Measurements from ENCODE around the gene ZNF622. TPM values are rescaled to one million over a fixed set of nuclear protein-coding genes. Genes with fewer than 3 reads are reported as not detected.

ZNF622 gene
- total RNA-seq, 1 experiment from 2014 or later = 54.4 TPM

GRCh38 chr5:16430349-16431089 is 35.1 kb downstream of the ZNF622 start:
- Histone ChIP-seq H3K4me2 (no peak overlapping the region), H3K9me3 (ENCODE audit: insufficient read depth, low read depth) (no peaks in the 10 kb centered on the region), H3K27ac (no peak overlapping the region), H3K36me3 (ENCODE audit: low read depth) (no peaks in the 10 kb centered on the region), H3K27me3 (ENCODE audit: insufficient read depth, low read depth) (peaks cover 91% of the 10 kb centered on the region), H3F3A (ENCODE audit: insufficient read depth, low read depth) (no peaks in the 10 kb centered on the region), H2AFZ (no peak overlapping the region), H3K4me3 (no peak overlapping the region), H3K9me2 (ENCODE audit: insufficient read depth) (no peaks in the 10 kb centered on the region), H4K20me1 (ENCODE audit: insufficient read depth) (no peaks in the 10 kb centered on the region), H3K4me1 (replicated peaks; ENCODE audit: insufficient read depth) (no peaks in the 10 kb centered on the region), H3K79me2 (ENCODE audit: low read depth) (no peaks in the 10 kb centered on the region)
- TF ChIP-seq CTCF (conservative IDR thresholded peaks at IDR 0.05) (no peak), EZH2 (IDR thresholded peaks at IDR 0.05; ENCODE audit: low read depth) (no peak)
- no TSS peak for BruUV-seq (replicated peaks)
- ChIA-PET POLR2A (ENCODE audit: unreplicated experiment) (no interaction called here), CTCF (no interaction called here)
- intact Hi-C loops (cut with micrococcal nuclease; ENCODE audit: unreplicated experiment) = no loop called here
- DNase-seq = no peak

DNA sequence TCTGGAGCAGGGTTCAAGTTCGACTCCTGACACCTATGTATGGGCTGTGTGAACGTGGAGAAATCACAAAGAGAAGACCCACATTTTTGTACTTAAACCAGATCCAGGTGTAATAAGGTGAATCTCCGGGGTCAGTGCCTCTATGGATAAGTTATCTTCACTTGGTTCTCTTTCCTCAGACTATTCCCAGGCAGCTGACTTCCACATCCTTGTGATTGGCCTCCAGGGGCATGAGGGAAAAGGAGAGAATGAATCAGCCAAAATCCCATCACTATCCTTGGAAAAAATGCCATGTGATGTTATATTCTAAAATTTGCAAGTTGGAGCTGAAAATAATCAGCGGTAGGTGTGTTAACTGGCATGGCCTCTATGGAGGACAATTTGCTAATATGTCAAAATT is 37.2 kb downstream of the ZNF622 start:
- POLR2A ChIA-PET (ENCODE audit: unreplicated experiment) = no interaction called here
- H2AFZ ChIP-seq = no peak overlapping the region

GRCh38 chr5:16427587-16427986 is 38.0 kb downstream of the ZNF622 start:
- no peaks in the 10 kb centered on the region for H3K4me1 ChIP-seq (replicated peaks; ENCODE audit: insufficient read depth)
- H3K9me2 ChIP-seq (ENCODE audit: insufficient read depth) = no peaks in the 10 kb centered on the region
- H3F3A ChIP-seq (ENCODE audit: insufficient read depth, low read depth) = no peaks in the 10 kb centered on the region
- no peak for TF ChIP-seq CTCF (conservative IDR thresholded peaks at IDR 0.05)
- no peak for TF ChIP-seq EZH2 (IDR thresholded peaks at IDR 0.05; ENCODE audit: low read depth)
- intact Hi-C loops (cut with micrococcal nuclease; ENCODE audit: unreplicated experiment) = no loop called here
- no peak overlapping the region for H3K27ac ChIP-seq
- ChIA-PET POLR2A (ENCODE audit: unreplicated experiment) (no interaction called here), CTCF (no interaction called here)
- no peak overlapping the region for H3K4me2 ChIP-seq
- H3K4me3 ChIP-seq = no peak overlapping the region
- H4K20me1 ChIP-seq (ENCODE audit: insufficient read depth) = no peaks in the 10 kb centered on the region
- H3K9me3 ChIP-seq (ENCODE audit: insufficient read depth, low read depth) = no peaks in the 10 kb centered on the region
- no peak for DNase-seq
- BruUV-seq (replicated peaks) = no TSS peak
- H2AFZ ChIP-seq = no peak overlapping the region
- H3K79me2 ChIP-seq (ENCODE audit: low read depth) = no peaks in the 10 kb centered on the region
- no peaks in the 10 kb centered on the region for H3K36me3 ChIP-seq (ENCODE audit: low read depth)
- H3K27me3 ChIP-seq (ENCODE audit: insufficient read depth, low read depth) = peaks cover 76% of the 10 kb centered on the region

More for the DNA sequence above, 37.2 kb downstream of the ZNF622 start:
- no peak overlapping the region for H3K4me3 ChIP-seq
- TF ChIP-seq CTCF (conservative IDR thresholded peaks at IDR 0.05) = no peak
- no peak for TF ChIP-seq EZH2 (IDR thresholded peaks at IDR 0.05; ENCODE audit: low read depth)
- no peaks in the 10 kb centered on the region for H3K9me2 ChIP-seq (ENCODE audit: insufficient read depth)
- no peaks in the 10 kb centered on the region for H4K20me1 ChIP-seq (ENCODE audit: insufficient read depth)
- no TSS peak for BruUV-seq (replicated peaks)
- intact Hi-C loops (cut with micrococcal nuclease; ENCODE audit: unreplicated experiment) = no loop called here
- no peak overlapping the region for H3K4me2 ChIP-seq
- no peaks in the 10 kb centered on the region for H3K79me2 ChIP-seq (ENCODE audit: low read depth)
- CTCF ChIA-PET = no interaction called here
- no peaks in the 10 kb centered on the region for H3K36me3 ChIP-seq (ENCODE audit: low read depth)
- H3K27me3 ChIP-seq (ENCODE audit: insufficient read depth, low read depth) = peaks cover 77% of the 10 kb centered on the region
- H3K27ac ChIP-seq = no peak overlapping the region
- no peaks in the 10 kb centered on the region for H3K4me1 ChIP-seq (replicated peaks; ENCODE audit: insufficient read depth)
- DNase-seq = no peak
- no peaks in the 10 kb centered on the region for H3F3A ChIP-seq (ENCODE audit: insufficient read depth, low read depth)
- H3K9me3 ChIP-seq (ENCODE audit: insufficient read depth, low read depth) = no peaks in the 10 kb centered on the region

All from PC-9 (cell line).